ENCODE results near the gene CXCL11.
A peak's percentile ranks its signal among the peaks of the same experiment; 100 is the strongest.
"Not testable (repeated sequence)": the region's sequence is repeated elsewhere in the genome, so short reads cannot be mapped to it uniquely, and the experiment has no call there.

The CXCL11 gene

GRCh38 chr4:76035799-76036380, at the start of gene CXCL11:
Gene CXCL11 (minus strand): TSS chr4:76036070. CDS start chr4:76035987, 83 bp downstream.
- no peak for DNase-seq

- no peak for DNase-seq
Observed at GRCh38 chr4:76084542-76084941, 48.7 kb upstream of the CXCL11 start.

- no peak for DNase-seq
Observed at GRCh38 chr4:76083386-76083988, 47.6 kb upstream of the CXCL11 start.

DNA sequence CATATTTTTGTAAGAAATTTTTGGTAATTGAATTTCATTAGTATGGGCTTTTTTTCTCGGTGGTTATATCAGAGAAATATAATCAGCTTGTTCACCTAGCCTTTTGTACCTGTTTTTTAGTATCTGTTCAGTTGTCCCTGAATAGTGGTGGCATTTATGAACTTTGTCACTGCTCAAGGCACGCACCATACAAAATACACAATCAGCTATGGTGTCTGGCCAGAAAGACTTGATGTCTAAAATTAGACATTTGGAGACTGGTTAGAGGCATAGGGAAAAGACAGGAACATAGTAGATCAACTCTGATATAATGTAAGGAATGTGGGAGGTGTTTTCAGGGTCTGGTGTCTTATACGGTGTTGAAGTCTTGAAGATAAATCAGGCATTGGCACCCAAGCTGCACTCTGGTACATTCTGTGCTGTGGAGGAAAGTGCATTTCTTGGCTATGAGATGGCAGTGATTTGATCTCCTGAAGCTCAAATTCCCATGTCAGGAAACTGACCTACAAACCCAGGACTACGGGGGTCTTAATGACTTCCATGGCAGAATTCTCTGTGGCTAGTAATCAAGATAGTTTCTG, 42.3 kb upstream of the CXCL11 start:
- no peak for DNase-seq

- DNase-seq = no peak
Observed at GRCh38 chr4:76074993-76075600, 39.2 kb upstream of the CXCL11 start.

GRCh38 chr4:76074468-76074867, 38.6 kb upstream of the CXCL11 start, which contains the start of gene ART3:
Gene ART3 (plus strand): TSS chr4:76074709. CDS start chr4:76075890, 1,181 bp downstream.
- DNase-seq = no peak

- DNase-seq = no peak
Observed at GRCh38 chr4:76072760-76073159, 36.9 kb upstream of the CXCL11 start.

DNA sequence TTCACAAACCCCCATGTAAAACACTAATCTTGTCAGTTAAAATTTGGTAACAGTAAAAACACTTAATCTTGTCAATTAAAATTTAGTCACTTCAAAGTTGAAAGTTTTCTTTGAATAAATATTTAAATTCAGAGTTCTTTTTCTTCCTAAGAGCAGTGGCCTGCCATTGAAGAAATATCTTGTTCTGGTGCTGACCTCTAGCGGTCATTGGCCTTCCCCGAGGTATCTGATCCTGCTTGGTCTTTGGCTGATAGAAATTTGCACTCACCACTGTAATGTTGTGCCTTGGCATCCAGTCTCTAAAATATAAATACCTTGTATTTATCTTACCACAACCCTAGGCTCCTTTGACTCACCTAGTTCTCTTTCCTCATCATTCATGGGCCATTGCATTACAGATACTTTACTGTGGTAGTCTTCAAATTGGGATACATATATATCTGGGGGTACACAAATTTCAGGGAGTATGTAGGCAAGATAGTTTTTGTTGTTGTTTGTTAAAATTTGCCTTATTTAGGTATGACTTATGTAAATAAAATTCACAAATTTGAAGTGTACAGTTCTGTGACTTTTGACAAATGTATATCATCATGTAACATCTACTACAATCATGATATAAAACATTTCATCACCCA, 31.9 kb upstream of the CXCL11 start:
- DNase-seq = peak; percentile 42

- DNase-seq = no peak
Observed at GRCh38 chr4:76066546-76066945, 30.7 kb upstream of the CXCL11 start.

- DNase-seq = no peak
Observed at GRCh38 chr4:76061982-76062381, 26.1 kb upstream of the CXCL11 start.

GRCh38 chr4:76061421-76061820, 25.6 kb upstream of the CXCL11 start:
- no peak for DNase-seq

- DNase-seq = no peak
Observed at GRCh38 chr4:76060506-76060905, 24.6 kb upstream of the CXCL11 start.

DNA sequence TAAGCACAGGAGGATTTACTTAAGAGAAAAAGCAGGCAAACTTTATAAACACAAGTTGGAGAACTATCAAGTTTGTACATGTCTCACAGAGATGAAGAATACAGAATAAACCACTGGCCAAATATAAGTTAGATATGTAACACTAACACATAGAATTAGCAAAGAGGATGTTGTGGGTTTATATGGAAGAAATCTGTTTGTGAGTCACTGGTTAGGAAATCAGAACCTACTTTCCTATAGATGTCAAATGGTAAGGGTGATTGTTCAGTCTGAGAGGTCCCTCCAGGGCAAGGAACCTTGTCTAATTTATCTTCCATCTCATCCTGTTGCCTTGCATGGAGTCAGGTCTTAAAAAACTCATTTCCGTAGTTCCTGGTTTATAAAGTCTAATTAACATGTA, 23.9 kb upstream of the CXCL11 start:
- no peak for DNase-seq

- DNase-seq = no peak
Observed at GRCh38 chr4:76058888-76059426, 23.1 kb upstream of the CXCL11 start.

DNA sequence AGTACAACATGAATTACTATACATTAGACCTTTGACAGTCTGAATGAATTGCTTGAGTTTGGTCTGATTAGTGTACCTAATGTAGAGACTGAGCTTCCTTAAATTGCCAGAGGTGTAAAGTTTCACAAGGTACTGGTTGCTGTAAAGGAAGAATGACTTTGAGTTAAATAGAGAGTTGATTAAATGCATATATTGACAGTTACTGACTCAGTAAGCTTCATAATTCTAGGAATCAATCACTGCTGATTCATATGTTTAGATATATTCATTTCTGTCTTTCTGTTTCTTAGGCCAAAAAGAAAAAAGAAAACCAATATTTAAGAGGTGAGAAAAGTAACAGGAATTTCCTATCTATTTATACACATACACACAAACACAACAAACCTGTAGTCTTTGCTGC, 22.4 kb upstream of the CXCL11 start:
- DNase-seq = no peak

- no peak for DNase-seq
Observed at GRCh38 chr4:76055421-76055820, 19.6 kb upstream of the CXCL11 start.

GRCh38 chr4:76055016-76055415, 19.1 kb upstream of the CXCL11 start:
- no peak for DNase-seq

DNA sequence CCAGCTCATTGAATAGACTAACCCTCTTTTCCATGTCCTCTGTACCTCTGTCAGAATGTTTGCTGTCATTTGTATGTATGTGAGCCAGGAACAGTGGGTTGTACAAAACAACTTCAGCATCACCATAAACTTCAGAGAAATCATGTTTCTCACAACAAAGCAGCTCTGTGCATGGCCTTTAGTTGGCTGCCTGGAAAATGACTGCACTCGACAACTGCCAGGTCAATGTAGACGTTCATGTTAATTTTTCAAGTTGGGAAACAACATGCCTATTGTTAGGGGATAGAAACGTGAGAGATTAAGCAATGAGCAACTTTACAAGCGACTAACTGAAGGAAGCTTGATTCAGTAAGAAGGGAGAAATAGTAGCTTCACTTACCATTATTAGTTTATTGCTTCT, 17.9 kb upstream of the CXCL11 start:
- no peak for DNase-seq

DNA sequence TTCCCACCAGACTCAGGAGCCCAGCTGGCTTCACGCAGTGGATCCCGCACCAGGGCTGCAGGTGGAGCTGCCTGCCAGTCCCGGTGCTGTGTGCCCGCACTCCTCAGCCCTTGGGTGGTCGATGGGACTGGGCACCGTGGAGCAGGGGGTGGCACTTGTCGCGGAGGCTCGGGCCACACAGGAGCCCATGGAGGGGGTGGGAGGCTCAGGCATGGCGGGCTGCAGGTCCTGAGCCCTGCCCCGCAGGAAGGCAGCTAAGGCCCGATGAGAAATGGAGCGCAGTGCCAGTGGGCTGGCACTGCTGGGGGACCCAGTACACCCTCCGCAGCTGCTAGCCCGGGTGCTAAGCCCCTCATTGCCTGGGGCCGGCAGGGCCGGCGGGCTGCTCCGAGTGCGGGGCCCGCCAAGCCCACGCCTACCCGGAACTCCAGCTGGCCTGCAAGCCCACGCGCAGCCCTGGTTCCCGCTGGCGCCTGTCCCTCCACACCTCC, 14.7 kb upstream of the CXCL11 start:
- not testable (repeated sequence) for DNase-seq

DNA sequence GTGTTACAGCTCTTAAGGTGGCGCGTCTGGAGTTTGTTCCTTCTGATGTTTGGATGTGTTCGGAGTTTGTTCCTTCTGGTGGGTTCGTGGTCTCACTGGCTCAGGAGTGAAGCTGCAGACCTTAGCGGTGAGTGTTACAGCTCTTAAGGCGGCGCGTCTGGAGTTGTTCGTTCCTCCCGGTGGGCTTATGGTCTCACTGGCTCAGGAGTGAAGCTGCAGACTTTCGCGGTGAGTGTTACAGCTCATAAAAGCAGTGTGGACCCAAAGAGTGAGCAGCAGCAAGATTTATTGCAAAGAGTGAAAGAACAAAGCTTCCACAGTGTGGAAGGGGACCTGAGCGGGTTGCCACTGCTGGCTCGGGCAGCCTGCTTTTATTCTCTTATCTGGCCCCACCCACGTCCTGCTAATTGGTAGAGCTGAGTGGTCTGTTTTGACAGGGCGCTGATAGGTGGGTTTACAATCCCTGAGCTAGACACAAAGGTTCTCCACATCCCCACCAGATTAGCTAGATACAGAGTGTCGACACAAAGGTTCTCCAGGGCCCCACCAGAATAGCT, 14.1 kb upstream of the CXCL11 start:
- DNase-seq = not testable (repeated sequence)

- DNase-seq = not testable (repeated sequence)
Observed at GRCh38 chr4:76044686-76045085, 8.8 kb upstream of the CXCL11 start.

DNA sequence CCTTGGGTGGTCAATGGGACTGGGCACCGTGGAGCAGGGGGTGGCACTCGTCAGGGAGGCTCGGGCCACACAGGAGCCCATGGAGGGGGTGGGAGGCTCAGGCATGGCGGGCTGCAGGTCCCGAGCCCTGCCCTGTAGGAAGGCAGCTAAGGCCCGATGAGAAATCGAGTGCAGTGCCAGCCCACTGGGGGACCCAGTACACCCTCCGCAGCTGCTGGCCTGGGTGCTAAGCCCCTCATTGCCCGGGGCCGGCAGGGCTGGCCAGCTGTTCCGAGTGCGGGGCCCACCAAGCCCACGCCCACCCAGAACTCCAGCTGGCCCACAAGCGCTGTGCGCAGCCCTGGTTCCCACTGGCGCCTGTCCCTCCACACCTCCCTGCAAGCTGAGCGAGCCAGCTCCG, 7.4 kb upstream of the CXCL11 start:
- not testable (repeated sequence) for DNase-seq

Data from NCI-H1092 (cell line).